GM15510 (cell line): Measurements from ENCODE around the gene MRPS22.

Experiments
- POLR2A ChIP-seq: IDR thresholded peaks from 3 replicates; pipeline ENCODE4 v1.6.1; 2011; ENCODE audit warnings: borderline replicate concordance; ENCODE audit not compliant: insufficient read length; ENCODE audit errors: extremely low read depth

The MRPS22 gene

DNA sequence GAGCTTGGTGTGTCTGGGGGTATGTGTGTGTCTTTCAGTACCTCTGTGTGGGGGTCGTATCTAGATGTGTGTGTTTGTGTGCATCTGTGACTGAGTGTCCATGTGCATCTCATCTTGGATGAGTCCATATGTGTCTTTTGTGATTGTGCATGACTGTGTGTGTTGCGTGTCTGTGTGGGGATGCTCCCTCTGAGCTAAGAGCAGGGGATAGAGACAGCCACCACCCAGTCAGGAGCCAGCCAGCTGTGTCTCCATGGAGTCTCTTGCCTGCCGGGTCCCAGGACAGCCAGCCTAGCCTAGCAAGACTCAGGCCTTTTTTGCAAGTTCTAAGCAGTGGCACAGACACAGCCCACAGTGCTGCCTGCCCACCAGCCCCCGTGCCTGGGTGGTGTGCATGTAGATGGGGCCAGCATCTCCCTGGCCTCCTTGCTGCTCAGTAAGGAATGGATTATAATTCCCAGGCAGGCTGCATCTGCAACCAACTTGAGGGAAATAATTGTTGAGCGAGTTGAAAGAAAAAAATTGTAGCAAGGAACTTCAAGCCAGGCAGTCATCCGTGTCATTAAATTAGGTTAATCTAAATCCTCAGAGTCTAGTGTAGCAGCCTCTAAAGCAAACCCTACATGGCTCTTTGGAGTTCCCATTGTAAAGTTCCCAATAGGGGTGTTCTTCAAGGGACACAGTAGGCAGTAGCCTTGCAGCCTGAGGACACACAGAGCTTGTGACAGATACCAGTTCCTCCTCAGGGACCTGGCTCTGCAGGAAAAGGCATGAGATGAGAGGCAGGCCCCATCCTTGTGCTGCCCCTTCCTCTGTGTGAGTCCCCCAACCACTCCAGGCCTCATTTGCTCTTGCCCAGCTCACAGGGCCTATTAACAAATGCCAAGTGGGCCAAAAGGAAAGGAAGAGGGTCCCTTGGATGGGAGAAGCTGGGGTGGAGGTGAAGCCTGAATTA is 35.9 kb upstream of the MRPS22 start:
- TF ChIP-seq POLR2A = no peak

DNA sequence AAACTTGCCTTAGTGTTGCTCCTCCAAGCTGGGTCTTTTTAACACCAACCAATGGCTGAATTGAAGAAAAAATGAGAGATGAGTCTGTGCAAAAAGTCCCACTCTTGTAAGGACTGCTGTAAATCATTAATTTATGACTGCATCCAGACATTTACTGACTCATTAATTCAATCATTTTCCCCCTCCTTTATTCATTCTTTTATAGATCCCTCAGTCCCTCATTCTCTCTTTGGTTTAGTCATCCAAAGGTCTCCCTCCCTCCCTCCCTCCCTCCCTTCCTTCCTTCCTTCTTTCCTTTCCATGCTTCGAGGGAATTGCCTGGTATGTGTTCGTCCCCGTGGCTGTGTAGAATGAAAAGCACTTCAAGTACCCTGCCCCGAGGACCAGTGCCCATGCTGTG is 35.3 kb upstream of the MRPS22 start:
- TF ChIP-seq POLR2A = no peak

DNA sequence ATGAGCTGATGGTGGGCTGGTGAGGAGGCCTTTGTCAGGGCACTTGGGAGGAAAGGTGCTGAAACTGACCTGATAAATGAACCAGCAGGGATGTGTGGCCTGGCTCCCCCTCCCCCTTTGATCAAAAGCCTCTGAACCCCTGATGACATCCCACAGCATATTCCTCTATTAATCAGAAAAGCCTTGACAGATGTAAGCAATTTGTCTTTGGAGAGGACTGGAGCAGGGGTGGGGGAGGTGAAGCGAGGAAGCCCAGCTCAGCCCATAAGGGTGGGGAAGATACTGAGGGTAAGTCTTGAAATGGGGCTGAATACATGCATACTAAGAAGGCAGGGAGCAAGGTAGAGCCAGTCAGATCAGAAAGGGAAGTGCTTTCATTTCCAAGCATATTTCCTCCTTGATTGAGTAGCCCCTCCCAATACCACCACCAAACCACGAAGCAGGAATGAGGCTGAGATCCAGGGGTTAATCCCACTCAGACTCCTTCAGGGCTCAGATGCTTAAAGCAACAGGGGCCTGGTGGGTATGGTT is 34.7 kb upstream of the MRPS22 start:
- TF ChIP-seq POLR2A = no peak

DNA sequence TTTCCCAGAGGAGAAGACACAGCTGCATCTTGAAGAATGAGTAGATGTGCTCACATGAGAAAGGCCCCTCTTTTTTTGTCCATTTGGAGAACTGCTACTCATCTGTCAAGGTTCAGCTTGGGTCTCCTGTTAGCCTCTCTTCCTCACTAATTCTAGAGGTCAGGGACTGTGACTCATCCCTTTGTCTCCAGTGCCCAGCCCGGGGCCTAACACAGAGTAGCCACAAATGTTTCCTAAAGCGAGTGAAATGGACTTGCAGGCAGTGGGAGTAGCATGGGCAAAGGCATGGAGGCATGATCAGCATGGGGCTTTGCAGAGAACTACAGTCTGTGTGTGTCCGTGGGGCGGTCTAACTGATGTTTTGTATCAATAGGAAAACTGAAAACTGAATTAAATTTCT is 33.9 kb upstream of the MRPS22 start:
- no peak for TF ChIP-seq POLR2A

DNA sequence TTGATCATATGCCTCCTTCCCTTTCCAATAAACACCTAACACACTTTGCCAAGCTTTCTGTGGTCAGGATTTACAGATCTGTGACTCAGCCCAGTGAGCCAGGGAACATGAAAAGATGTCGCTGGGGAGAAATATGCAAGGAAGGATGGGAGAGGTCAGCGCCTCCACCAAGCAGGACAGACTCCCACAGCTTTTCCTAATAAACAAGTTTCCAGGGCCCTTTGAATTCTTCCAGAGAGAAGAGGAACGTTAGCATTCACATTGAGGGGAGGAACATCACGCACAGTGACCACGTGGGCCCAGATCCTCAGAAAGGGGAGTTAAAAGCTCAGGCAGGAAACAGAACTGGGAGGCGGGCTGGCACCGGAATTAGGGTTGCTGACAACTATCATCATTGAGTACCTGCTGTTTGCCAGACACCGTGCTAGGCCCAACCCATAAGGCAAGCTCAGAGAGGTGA is 33.3 kb upstream of the MRPS22 start:
- TF ChIP-seq POLR2A = no peak

DNA sequence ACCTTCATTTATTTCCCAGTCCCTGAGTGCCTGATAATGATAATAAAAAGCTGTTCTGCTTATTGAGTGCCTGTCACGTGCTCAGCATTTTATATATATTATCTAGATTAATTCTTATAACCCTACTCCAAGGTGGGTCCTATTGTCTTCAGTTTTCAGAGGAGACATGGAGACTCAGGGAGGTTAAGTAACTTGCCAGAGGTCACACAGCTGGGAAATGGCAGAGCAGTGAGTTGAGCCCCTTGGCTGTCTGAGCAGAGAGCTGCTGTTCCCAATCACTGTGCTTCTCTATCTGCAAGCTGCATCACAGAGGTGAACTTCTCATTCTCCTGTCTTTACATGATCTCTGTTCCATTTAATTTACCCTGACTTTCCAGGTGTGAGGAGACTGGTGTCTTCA is 32.3 kb upstream of the MRPS22 start:
- TF ChIP-seq POLR2A = no peak

DNA sequence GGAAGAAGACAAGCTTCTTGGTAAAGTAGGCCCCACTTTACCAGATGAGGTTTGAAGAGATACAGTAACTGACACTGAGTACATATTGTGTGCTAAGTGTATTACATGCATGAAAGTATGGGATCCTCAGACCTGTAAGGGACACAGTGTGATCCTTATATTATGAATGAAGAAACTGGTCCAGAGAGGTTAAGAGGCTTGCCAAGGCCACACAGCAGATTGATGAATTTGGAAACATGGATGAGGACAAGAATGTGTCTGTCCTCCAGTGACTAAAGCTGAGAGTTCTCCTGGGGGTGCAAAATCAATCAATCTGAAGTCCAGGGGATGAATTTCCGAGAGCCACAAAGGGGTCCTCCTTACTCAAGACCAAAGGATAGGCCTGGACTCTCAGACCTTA is 31.4 kb upstream of the MRPS22 start:
- no peak for TF ChIP-seq POLR2A

DNA sequence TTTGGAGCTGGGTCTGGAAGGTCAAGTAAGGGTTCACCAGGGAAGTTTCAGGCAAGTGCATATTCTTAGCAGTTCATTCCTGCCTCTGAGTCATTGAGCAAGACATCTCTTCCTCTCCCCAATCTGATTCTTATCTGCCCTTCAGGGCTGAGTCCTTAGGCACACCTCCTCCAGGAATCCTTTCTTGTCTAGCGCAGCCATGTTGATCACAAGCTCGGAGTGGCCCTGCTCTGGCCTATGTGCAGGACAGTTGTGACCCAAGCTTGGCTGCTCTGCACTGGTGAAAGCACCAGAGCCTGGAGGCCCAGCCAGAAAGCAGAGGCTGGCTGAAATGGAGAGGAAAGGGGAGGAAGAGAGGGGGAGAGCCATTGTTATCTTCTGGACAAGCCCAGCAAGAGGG is 30.9 kb upstream of the MRPS22 start:
- no peak for TF ChIP-seq POLR2A

DNA sequence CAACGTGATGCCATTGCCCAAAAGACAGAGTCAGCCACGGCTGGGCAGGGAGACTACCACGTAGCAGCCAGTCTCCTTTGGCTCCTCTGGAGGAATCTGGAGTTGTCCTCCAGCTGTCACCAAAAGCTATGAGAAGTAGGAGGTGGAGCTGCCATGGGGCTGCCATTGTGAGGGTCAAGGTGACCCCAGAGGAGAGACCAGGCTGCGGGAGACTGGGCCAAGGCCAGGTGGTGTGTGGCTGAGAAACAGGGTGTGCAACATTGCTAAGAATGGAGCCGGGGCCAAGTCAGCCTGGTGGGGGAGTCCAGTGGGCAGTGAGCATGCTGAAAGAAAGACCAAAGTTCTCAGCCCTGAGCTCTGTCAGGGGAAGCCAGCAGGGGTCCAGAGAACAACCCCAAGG is 29.9 kb upstream of the MRPS22 start:
- TF ChIP-seq POLR2A = no peak

DNA sequence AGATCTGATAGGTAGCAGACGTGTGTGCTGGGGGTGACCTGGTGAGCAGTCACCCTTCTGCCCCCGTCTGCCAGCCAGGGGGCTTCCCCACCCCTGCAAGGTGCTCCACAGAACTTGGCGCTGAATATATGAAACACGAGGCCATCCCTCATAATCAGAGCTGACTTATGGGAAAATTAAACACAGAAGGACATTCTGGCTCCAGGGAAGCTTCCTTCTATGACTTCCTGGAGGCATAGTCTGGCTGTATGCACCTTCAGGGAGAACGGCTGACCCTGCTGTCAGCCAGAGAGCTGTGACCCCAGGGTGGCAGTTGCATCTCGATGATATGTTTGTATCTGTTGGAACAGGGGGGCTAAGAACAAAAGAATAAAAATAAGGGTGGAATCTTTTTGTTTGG is 26.6 kb upstream of the MRPS22 start:
- TF ChIP-seq POLR2A = no peak

DNA sequence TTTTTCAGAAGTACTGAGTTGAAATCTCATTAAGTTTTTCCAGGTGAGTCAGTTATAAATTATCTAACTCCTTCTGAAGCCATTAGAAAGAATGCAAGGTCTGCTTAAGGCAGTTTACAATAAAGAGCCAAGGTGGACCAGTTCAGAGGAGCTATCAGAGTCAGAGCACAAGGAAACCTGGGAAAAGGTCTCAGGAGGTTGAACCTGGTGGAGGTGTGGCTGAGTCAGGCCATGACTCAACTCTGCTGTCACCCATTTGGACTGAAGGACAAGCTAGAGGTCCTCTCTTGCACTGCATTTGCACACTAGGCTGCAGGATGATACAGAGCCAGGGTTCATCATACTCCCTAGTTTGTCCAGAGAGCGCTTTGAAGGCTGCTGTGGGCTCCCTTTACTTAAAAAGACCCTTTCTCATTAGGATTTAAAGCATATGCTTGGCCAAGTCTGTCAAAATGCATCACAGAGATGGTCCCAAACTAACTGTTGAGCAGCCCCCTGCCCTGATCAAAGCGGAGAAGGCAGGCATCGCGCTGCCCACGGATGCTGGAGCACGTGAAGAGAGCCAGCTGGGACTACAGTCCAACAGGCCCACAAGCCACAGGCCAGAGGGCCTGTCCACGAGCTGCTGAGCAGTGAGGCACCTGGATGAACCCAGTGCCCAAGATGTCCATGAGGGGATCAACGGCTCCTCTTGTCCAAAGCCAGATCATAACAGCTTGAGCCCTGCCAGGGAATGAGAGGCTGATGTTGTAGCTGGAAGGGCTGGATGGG is 26.0 kb upstream of the MRPS22 start:
- TF ChIP-seq POLR2A = no peak

DNA sequence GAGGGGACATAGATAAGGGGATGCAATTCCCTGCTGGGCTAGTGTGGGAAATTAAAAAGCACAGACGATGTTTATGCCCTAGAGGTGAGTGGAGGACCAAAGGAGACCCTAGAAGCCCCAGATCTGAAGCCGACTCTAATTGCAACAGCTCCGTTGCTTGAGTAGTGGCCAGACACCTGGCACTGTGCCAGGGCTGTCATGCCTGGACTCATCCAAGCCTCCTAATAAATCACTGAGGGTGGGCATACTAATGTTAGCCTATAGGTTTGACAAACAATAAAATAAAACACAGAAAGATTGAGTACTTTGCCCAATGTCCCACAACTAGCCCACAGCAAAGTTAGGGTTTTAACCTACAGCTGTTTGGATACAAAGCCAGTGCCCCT is 25.4 kb upstream of the MRPS22 start:
- TF ChIP-seq POLR2A = no peak

DNA sequence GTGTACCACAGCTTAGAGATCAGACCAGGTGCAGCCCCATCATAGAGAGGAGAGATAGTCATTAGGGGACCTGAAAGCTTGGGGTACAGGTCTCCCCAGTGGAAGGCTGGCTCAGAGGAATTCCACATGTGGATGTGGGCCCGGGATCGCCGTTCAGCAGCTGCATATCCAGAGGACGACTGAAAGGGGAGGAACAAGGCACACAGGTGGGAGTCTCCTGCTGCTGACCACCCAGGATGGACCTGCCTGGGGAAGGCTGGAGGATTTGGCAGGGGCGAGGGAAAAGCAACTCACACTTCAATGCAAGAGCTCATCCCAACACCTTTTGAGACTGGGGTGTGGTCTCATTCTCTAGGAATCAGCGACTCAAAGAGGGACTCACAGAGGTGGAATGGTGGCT is 25.0 kb upstream of the MRPS22 start:
- no peak for TF ChIP-seq POLR2A

DNA sequence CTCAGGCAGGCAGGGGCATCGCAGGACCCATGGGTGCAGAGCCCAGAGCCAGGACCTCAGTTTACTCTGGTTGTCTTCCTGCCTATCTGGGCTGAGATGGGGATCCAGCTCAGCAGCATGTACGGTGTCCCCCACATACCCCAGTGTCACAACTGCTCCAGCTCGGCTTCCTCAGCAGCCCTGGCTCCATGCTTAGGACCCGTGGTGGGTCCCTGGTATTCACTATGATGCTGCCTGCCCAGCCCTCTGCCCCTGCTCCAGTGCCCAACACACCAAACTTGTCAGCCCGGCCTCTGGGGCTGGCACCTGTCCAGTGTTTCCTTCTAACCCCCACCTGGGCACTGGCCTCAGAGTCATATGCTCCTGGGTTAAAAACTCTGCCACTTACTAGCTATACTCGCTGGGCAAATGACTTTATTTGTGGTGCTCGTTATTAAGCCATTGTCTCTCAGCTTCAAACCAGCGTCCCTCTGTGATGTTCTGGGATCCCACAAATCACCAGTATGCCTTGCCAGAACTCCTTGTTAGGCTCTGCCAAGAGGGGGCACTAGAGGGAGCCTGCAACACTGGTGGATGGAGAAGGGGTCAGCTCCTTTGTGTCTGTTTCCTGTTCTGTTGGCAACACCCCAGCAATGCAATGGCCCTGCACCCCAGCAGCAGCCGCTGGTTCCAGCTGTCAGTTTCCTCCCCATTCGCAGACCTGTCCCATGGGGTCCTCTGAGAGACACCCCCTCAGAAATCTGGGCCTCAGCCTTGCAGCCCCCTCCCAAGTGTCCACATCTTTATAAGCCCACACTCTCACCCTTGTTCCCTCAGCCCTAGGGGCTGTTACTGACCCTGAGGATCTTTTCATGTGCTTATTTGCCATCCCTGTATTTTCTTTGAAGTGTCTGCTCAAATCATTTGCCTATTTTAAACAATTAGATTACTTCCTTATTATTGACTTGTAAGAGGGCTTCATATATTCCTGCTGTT is 24.1 kb upstream of the MRPS22 start:
- no peak for TF ChIP-seq POLR2A
